H9 (cell line): ENCODE data around the gene VSX1. TPM values are rescaled to one million over a fixed set of nuclear protein-coding genes. Genes with fewer than 3 reads are reported as not detected.
A peak's percentile ranks its signal among the peaks of the same experiment; 100 is the strongest.

ENCODE experiments used
- DNase-seq: peaks from one replicate; pipeline ENCODE4 v3.0.0-alpha.2; 2017
- H2AFZ ChIP-seq: one replicate; pipeline ENCODE4 v1.6.1; 2013; ENCODE audit warnings: mild to moderate bottlenecking, low read length, control low read depth, moderate library complexity
- H2AK5ac ChIP-seq: 2 replicates; pipeline ENCODE4 v1.6.1; 2013; ENCODE audit warnings: low read length, control low read depth, mixed read lengths; ENCODE audit not compliant: insufficient read length
- H2BK120ac ChIP-seq: one replicate; pipeline ENCODE4 v1.6.1; 2013; ENCODE audit warnings: low read depth, mild to moderate bottlenecking, low read length, control low read depth, inconsistent platforms; ENCODE audit not compliant: poor library complexity, severe bottlenecking
- H2BK12ac ChIP-seq: 2 replicates; pipeline ENCODE4 v1.6.1; 2013; ENCODE audit warnings: low read length, control low read depth, mixed read lengths, low read depth; ENCODE audit not compliant: insufficient read length
- H2BK15ac ChIP-seq: 2 replicates; pipeline ENCODE4 v1.6.1; 2013; ENCODE audit warnings: low read depth, low read length, control low read depth
- H2BK20ac ChIP-seq: one replicate; pipeline ENCODE4 v1.6.1; 2013; ENCODE audit warnings: low read depth, mild to moderate bottlenecking, low read length, control low read depth, inconsistent platforms; ENCODE audit not compliant: poor library complexity, severe bottlenecking
- H2BK5ac ChIP-seq: 2 replicates; pipeline ENCODE4 v1.6.1; 2013; ENCODE audit warnings: low read length, control low read depth, mixed read lengths; ENCODE audit not compliant: insufficient read length
- H3K14ac ChIP-seq: 2 replicates; pipeline ENCODE4 v1.6.1; 2013; ENCODE audit warnings: low read length, control low read depth; ENCODE audit not compliant: insufficient read depth
- H3K18ac ChIP-seq: 2 replicates; pipeline ENCODE4 v1.6.1; 2013; ENCODE audit warnings: low read depth, mild to moderate bottlenecking, mixed read lengths, low read length, control low read depth; ENCODE audit not compliant: insufficient read length
- H3K23ac ChIP-seq: 2 replicates; pipeline ENCODE4 v1.6.1; 2013; ENCODE audit warnings: low read length, control low read depth, mixed read lengths, low read depth; ENCODE audit not compliant: insufficient read length
- H3K23me2 ChIP-seq: 2 replicates; pipeline ENCODE4 v1.6.1; 2013; ENCODE audit warnings: low read depth, mild to moderate bottlenecking, mixed read lengths, low read length, control low read depth; ENCODE audit not compliant: insufficient read length, poor library complexity, severe bottlenecking
- H3K27ac ChIP-seq: 2 replicates; pipeline ENCODE4 v1.5.1; 2013; ENCODE audit warnings: low read length, control low read depth, mixed read lengths, low read depth; ENCODE audit not compliant: insufficient read length
- H3K27me3 ChIP-seq: 2 replicates; pipeline ENCODE4 v1.6.1; 2013; ENCODE audit warnings: low read length, control low read depth, inconsistent platforms; ENCODE audit not compliant: insufficient read depth
- H3K4ac ChIP-seq: 2 replicates; pipeline ENCODE4 v1.6.1; 2013; ENCODE audit warnings: low read depth, mild to moderate bottlenecking, control low read depth, inconsistent platforms, low read length, moderate library complexity
- H3K4me1 ChIP-seq: 2 replicates; pipeline ENCODE4 v1.6.1; 2013; ENCODE audit warnings: low read length, control low read depth, inconsistent platforms; ENCODE audit not compliant: insufficient read depth
- H3K4me2 ChIP-seq: 2 replicates; pipeline ENCODE4 v1.6.1; 2013; ENCODE audit warnings: low read length, control low read depth, mixed read lengths; ENCODE audit not compliant: insufficient read length, insufficient read depth
- H3K56ac ChIP-seq: 2 replicates; pipeline ENCODE4 v1.6.1; 2013; ENCODE audit warnings: low read depth, mild to moderate bottlenecking, mixed read lengths, low read length, control low read depth; ENCODE audit not compliant: insufficient read length
- H3K79me1 ChIP-seq: 2 replicates; pipeline ENCODE4 v1.6.1; 2013; ENCODE audit warnings: low read depth, mild to moderate bottlenecking, moderate library complexity, low read length, control low read depth, inconsistent platforms; ENCODE audit not compliant: insufficient read depth, poor library complexity, severe bottlenecking
- H3K79me2 ChIP-seq: 2 replicates; pipeline ENCODE4 v1.6.1; 2013; ENCODE audit warnings: low read length, control low read depth, inconsistent platforms; ENCODE audit not compliant: insufficient read depth
- H3K9ac ChIP-seq: 2 replicates; pipeline ENCODE4 v1.6.1; 2013; ENCODE audit warnings: low read length, control low read depth, mixed read lengths; ENCODE audit not compliant: insufficient read length; ENCODE audit errors: extremely low read depth
- H3K9me3 ChIP-seq: one replicate; pipeline ENCODE4 v1.6.1; 2013; ENCODE audit warnings: low read depth, low read length, inconsistent platforms; ENCODE audit not compliant: control insufficient read depth
- H3T11ph ChIP-seq: one replicate; pipeline ENCODE4 v1.6.1; 2013; ENCODE audit warnings: mild to moderate bottlenecking, low read length, control low read depth, inconsistent platforms
- H4K20me1 ChIP-seq: one replicate; pipeline ENCODE4 v1.6.1; 2013; ENCODE audit not compliant: control insufficient read depth, insufficient read length, insufficient read depth
- H4K5ac ChIP-seq: 2 replicates; pipeline ENCODE4 v1.6.1; 2013; ENCODE audit warnings: low read depth, mild to moderate bottlenecking, mixed read lengths, low read length, control low read depth; ENCODE audit not compliant: insufficient read length
- H4K8ac ChIP-seq: replicated peaks from 2 replicates; pipeline ENCODE4 v1.6.1; 2013; ENCODE audit warnings: low read length, control low read depth, mixed read lengths, low read depth; ENCODE audit not compliant: insufficient read length
- H4K91ac ChIP-seq: 2 replicates; pipeline ENCODE4 v1.6.1; 2013; ENCODE audit warnings: low read depth, mild to moderate bottlenecking, moderate library complexity, mixed read lengths, low read length, control low read depth; ENCODE audit not compliant: insufficient read length
- H3K27ac Mint-ChIP-seq, 3 experiments: 2 replicates in 2 of 3; 3 replicates in 1 of 3; pipeline ENCODE4 v1.8.0; 2020 to 2021; ENCODE audit warnings: mixed read lengths in 3 of 3, mild to moderate bottlenecking in 1 of 3, moderate library complexity in 1 of 3
- H3K27me3 Mint-ChIP-seq: 2 replicates; pipeline ENCODE4 v1.8.0; 2021; ENCODE audit warnings: low read depth, mild to moderate bottlenecking, moderate library complexity, mixed read lengths
- H3K36me3 Mint-ChIP-seq, 3 experiments: 2 replicates in 2 of 3; 3 replicates in 1 of 3; pipeline ENCODE4 v1.8.0; 2020 to 2021; ENCODE audit warnings: low read depth in 3 of 3, mixed read lengths in 3 of 3; ENCODE audit not compliant: insufficient read depth in 1 of 3
- H3K4me1 Mint-ChIP-seq, 2 experiments: 2 replicates each; pipeline ENCODE4 v1.8.0; 2020; ENCODE audit warnings: mixed read lengths in 2 of 2
- H3K4me3 Mint-ChIP-seq, 2 experiments: 2 replicates in 1 of 2; 3 replicates in 1 of 2; pipeline ENCODE4 v1.8.0; 2020 to 2021; ENCODE audit warnings: mild to moderate bottlenecking in 2 of 2, mixed read lengths in 2 of 2, moderate library complexity in 1 of 2
- H3K9me3 Mint-ChIP-seq, 2 experiments: 2 replicates in 1 of 2; 3 replicates in 1 of 2; pipeline ENCODE4 v1.8.0; 2020; ENCODE audit warnings: mild to moderate bottlenecking in 2 of 2, mixed read lengths in 2 of 2, moderate library complexity in 1 of 2
- WGBS: extraction: QIAGEN DNeasy Blood & Tissue Kit; methylation state at CpG from one replicate; pipeline ENCODE4 v1.1.7; 2013; ENCODE audit warnings: missing lambda C conversion rate, low lambda C conversion rate, mixed read lengths; ENCODE audit not compliant: insufficient read length; ENCODE audit errors: extremely low coverage; 5-methylcytosine and 5-hydroxymethylcytosine counted together
- total RNA-seq: library from RNA; stranded (reverse); gene quantifications from 2 replicates; pipeline ENCODE4 v1.2.1, GENCODE V29; 2021
- TF ChIP-seq, protein P1 (sequence below): fragments of 200-600 bp; sonication (generic); conservative IDR thresholded peaks from 3 replicates; pipeline ENCODE4 v1.8.0; 2021; ENCODE audit warnings: antibody characterized with exemption, mild to moderate bottlenecking

The VSX1 gene
- total RNA-seq, 1 experiment from 2014 or later = not detected

DNA sequence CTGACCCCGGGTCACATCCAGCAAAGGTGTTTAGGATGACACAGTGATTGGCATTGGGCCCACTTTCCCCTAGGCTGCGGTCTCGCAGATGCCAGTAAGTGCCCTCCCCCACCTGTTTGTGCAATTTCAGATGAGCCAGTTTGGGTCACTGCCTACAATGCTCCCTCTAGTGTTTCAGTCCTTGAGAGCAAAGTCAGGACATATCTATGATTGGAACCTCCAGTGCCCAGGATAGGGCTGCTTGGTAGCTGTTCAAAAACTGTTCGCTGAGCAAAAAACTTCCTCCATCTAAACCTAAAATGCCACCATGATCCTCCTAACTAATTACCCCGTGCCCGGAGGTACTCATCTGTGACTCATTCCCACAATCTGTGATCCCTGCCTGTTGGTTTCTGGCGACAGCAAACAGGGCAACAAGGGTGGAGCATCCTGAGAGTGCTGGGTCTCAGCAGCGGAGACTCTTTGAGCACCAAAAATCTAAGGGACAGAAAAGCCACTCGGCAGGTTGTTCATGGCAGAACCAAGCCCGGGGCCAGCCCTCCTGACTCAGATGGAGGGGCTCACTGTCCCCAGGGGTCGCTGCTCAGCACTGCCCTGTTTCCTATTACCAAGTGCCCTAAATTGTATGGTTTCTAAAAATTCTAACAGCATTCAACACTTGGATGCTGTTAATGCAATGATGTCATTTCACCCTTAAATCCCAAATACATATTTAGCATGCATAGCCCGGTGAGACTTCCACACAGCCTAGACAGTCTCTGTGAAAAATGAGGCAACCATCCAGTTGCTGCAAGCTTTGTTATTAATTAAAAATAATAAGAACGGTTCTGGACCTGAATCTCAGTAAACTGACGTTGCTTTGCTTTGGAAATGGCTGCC is 5.0 kb downstream of the VSX1 start:
- Histone ChIP-seq H3K9me3 (no peaks in the 10 kb centered on the region), H3K27me3 (peaks cover 27% of the 10 kb centered on the region; the same call in 1 of the 2 replicates), H4K91ac (no peak overlapping the region), H3K79me1 (no peaks in the 10 kb centered on the region), H3K9ac (no peak overlapping the region), H3K4me2 (peak overlapping the region; percentile 19), H4K8ac (no peak overlapping the region), H4K20me1 (no peaks in the 10 kb centered on the region), H3K79me2 (no peaks in the 10 kb centered on the region), H2BK12ac (no peak overlapping the region), H2BK5ac (no peak overlapping the region), H3K4me1 (no peaks in the 10 kb centered on the region), H3K14ac (no peak overlapping the region), H2BK20ac (no peak overlapping the region), H4K5ac (no peak overlapping the region), H2BK120ac (no peak overlapping the region), H2AFZ (no peak overlapping the region), H3K23me2 (peaks cover 5% of the 10 kb centered on the region), H2BK15ac (no peak overlapping the region), H3K27ac (no peak overlapping the region), H2AK5ac (no peak overlapping the region), H3K18ac (no peak overlapping the region), H3K4ac (no peak overlapping the region), H3K23ac (no peak overlapping the region), H3T11ph (no peak overlapping the region), H3K56ac (no peak overlapping the region)
- TF ChIP-seq, protein P1, sequence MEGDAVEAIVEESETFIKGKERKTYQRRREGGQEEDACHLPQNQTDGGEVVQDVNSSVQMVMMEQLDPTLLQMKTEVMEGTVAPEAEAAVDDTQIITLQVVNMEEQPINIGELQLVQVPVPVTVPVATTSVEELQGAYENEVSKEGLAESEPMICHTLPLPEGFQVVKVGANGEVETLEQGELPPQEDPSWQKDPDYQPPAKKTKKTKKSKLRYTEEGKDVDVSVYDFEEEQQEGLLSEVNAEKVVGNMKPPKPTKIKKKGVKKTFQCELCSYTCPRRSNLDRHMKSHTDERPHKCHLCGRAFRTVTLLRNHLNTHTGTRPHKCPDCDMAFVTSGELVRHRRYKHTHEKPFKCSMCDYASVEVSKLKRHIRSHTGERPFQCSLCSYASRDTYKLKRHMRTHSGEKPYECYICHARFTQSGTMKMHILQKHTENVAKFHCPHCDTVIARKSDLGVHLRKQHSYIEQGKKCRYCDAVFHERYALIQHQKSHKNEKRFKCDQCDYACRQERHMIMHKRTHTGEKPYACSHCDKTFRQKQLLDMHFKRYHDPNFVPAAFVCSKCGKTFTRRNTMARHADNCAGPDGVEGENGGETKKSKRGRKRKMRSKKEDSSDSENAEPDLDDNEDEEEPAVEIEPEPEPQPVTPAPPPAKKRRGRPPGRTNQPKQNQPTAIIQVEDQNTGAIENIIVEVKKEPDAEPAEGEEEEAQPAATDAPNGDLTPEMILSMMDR = peak; percentile 32; the same call in 1 of the 3 replicates
- Mint-ChIP-seq H3K4me3 (peak overlapping the region; percentile 15 to 60; a peak in 3 of 5 replicates), H3K36me3 (no peaks in the 10 kb centered on the region), H3K4me1 (peaks cover 4 to 9% of the 10 kb centered on the region in 2 experiments), H3K27ac (no peak overlapping the region), H3K27me3 (peaks cover 92% of the 10 kb centered on the region), H3K9me3 (no peaks in the 10 kb centered on the region; a peak in 1 of 5 replicates)
- DNase-seq = peak; percentile 36
- WGBS = no CpG with 5 or more reads among the region's 14 CpGs
